CD14-positive monocyte (primary cell): ENCODE results near the gene UBE2O. TPM values are rescaled to one million over a fixed set of nuclear protein-coding genes. Genes with fewer than 3 reads are reported as not detected.

ENCODE experiments used
- DNase-seq, 3 donors: peaks; one replicate each; pipeline ENCODE4 v3.0.0-alpha.2; 2011 to 2022
- H2AFZ ChIP-seq: 2 replicates; pipeline ENCODE4 v1.6.0; 2012; ENCODE audit warnings: mild to moderate bottlenecking, low read depth, low read length, inconsistent platforms; ENCODE audit not compliant: insufficient read depth, poor library complexity, severe bottlenecking
- H3K27ac ChIP-seq, 2 donors: 1 replicate in 1 of 2; 2 replicates in 1 of 2; pipeline ENCODE4 v1.5.1; 2012 to 2013; ENCODE audit warnings: low read length in 2 of 2, control low read depth in 1 of 2, inconsistent platforms in 1 of 2, low read depth in 1 of 2, mild to moderate bottlenecking in 1 of 2
- H3K27me3 ChIP-seq, 2 donors: one replicate each; pipeline versions ENCODE4 v1.6.0 to v1.6.1; 2011 to 2013; ENCODE audit warnings: low read length in 2 of 2; ENCODE audit not compliant: control insufficient read depth in 2 of 2, insufficient read depth in 2 of 2
- H3K36me3 ChIP-seq, 2 donors: replicated peaks in 1 of 2; 1 replicate in 1 of 2; 2 replicates in 1 of 2; pipeline versions ENCODE4 v1.5.1 to v1.6.1; 2012 to 2013; ENCODE audit warnings: low read length in 2 of 2, control low read depth in 1 of 2, inconsistent platforms in 1 of 2, mild to moderate bottlenecking in 1 of 2; ENCODE audit not compliant: insufficient read depth in 2 of 2, control insufficient read depth in 1 of 2
- H3K4me1 ChIP-seq, 2 donors: 1 replicate in 1 of 2; 2 replicates in 1 of 2; pipeline versions ENCODE4 v1.5.1 to v1.6.1; 2012 to 2013; ENCODE audit warnings: low read length in 2 of 2, control low read depth in 1 of 2, inconsistent platforms in 1 of 2, mild to moderate bottlenecking in 1 of 2, moderate library complexity in 1 of 2; ENCODE audit not compliant: insufficient read depth in 2 of 2, control insufficient read depth in 1 of 2
- H3K4me2 ChIP-seq: replicated peaks from 2 replicates; pipeline ENCODE3; 2012; ENCODE audit warnings: low read length, moderate library complexity, mild to moderate bottlenecking; ENCODE audit not compliant: poor library complexity, severe bottlenecking; ENCODE audit errors: extremely low read depth
- H3K4me3 ChIP-seq, 3 experiments: fragments of 200-600 bp in 1 of 3; sonication (generic) in 1 of 3; replicated peaks in 1 of 3; 1 replicate in 2 of 3; 2 replicates in 1 of 3; pipeline ENCODE4 v1.5.1; 2011 to 2013; ENCODE audit warnings: low read length in 3 of 3, mild to moderate bottlenecking in 3 of 3, control low read depth in 2 of 3, low read depth in 2 of 3, inconsistent platforms in 1 of 3, moderate library complexity in 1 of 3
- H3K79me2 ChIP-seq: 2 replicates; pipeline ENCODE4 v1.6.0; 2012; ENCODE audit warnings: mild to moderate bottlenecking, control low read depth, inconsistent platforms, low read length, moderate library complexity; ENCODE audit not compliant: insufficient read depth
- H3K9ac ChIP-seq: 2 replicates; pipeline ENCODE4 v1.6.0; 2017; ENCODE audit warnings: low read length, mild to moderate bottlenecking; ENCODE audit not compliant: insufficient read depth, poor library complexity, severe bottlenecking
- H3K9me3 ChIP-seq, 2 donors: replicated peaks in 1 of 2; 1 replicate in 1 of 2; 2 replicates in 1 of 2; pipeline versions ENCODE4 v1.5.1 to v1.6.1; 2012 to 2013; ENCODE audit warnings: low read length in 2 of 2, control low read depth in 1 of 2; ENCODE audit not compliant: control insufficient read depth in 1 of 2, insufficient read depth in 1 of 2
- H4K20me1 ChIP-seq: 2 replicates; pipeline ENCODE4 v1.6.0; 2012; ENCODE audit warnings: mild to moderate bottlenecking, low read length, control low read depth, moderate library complexity; ENCODE audit not compliant: insufficient read depth
- H3K27ac Mint-ChIP-seq, 7 donors: one replicate each; pipeline ENCODE4 v1.8.0; 2020; ENCODE audit warnings: mild to moderate bottlenecking in 7 of 7, mixed read lengths in 7 of 7, moderate library complexity in 6 of 7, inconsistent platforms in 2 of 7
- H3K27me3 Mint-ChIP-seq, 3 donors: one replicate each; pipeline ENCODE4 v1.8.0; 2021 to 2022; ENCODE audit warnings: low read depth in 3 of 3, mild to moderate bottlenecking in 3 of 3, mixed read lengths in 3 of 3, moderate library complexity in 3 of 3, inconsistent platforms in 1 of 3
- H3K36me3 Mint-ChIP-seq, 2 donors: one replicate each; pipeline ENCODE4 v1.8.0; 2020; ENCODE audit warnings: mixed read lengths in 2 of 2, inconsistent platforms in 1 of 2, mild to moderate bottlenecking in 1 of 2
- H3K4me1 Mint-ChIP-seq: one replicate; pipeline ENCODE4 v1.8.0; 2020; ENCODE audit warnings: mild to moderate bottlenecking, mixed read lengths
- H3K4me3 Mint-ChIP-seq, 2 donors: one replicate each; pipeline ENCODE4 v1.8.0; 2020; ENCODE audit warnings: mild to moderate bottlenecking in 2 of 2, mixed read lengths in 2 of 2, moderate library complexity in 1 of 2
- H3K9me3 Mint-ChIP-seq, 7 donors: one replicate each; pipeline ENCODE4 v1.8.0; 2020 to 2022; ENCODE audit warnings: mixed read lengths in 7 of 7, mild to moderate bottlenecking in 6 of 7, moderate library complexity in 6 of 7, inconsistent platforms in 2 of 7
- CTCF ChIP-seq: fragments of 200-600 bp; IDR thresholded peaks from one replicate; pipeline ENCODE4 v1.8.0; 2022; ENCODE audit warnings: antibody characterized with exemption, mild to moderate bottlenecking
- WGBS: methylation state at CpG from one replicate; pipeline ENCODE4 v1.1.5; 2013; ENCODE audit warnings: missing lambda C conversion rate; ENCODE audit not compliant: insufficient coverage; 5-methylcytosine and 5-hydroxymethylcytosine counted together
- intact Hi-C, 2 donors: fragments of 100-400 bp; cut with micrococcal nuclease; formaldehyde crosslinking; loops; one replicate each; pipeline versions ENCODE4 v1.15.0 to v1.15.1; 2023
- polyA plus RNA-seq, 3 donors: library from polyadenylated mRNA; depleted of rRNA in 1 of 3; unstranded in 2 of 3; stranded (reverse) in 1 of 3; fragments of 300-500 nt in 2 of 3; fragments of >200 nt in 1 of 3; fragmentation: Illumina TruSeq in 2 of 3; gene quantifications; 1 replicate in 2 of 3; 2 replicates in 1 of 3; pipeline ENCODE4 v1.2.3, GENCODE V29; 2012 to 2021

UBE2O gene
- polyA plus RNA-seq, 3 donors = 1.3 to 15.1 (median 4.5) TPM

- Histone ChIP-seq H3K36me3 (peaks cover 3 to 27% of the 10 kb centered on the region in 2 donors), H3K4me1 (no peaks in the 10 kb centered on the region), H3K4me3 (no peak overlapping the region), H3K27ac (no peak overlapping the region), H3K27me3 (no peaks in the 10 kb centered on the region), H3K79me2 (peaks cover 19% of the 10 kb centered on the region), H4K20me1 (peaks cover 87% of the 10 kb centered on the region), H3K4me2 (no peak overlapping the region), H3K9me3 (no peaks in the 10 kb centered on the region), H3K9ac (no peak overlapping the region), H2AFZ (no peak overlapping the region)
- Mint-ChIP-seq H3K27me3 (peaks cover 0 to 3% (median 0%) of the 10 kb centered on the region in 3 donors), H3K27ac (no peak overlapping the region), H3K9me3 (no peaks in the 10 kb centered on the region), H3K4me1 (peaks cover 6% of the 10 kb centered on the region), H3K36me3 (peaks cover 13 to 37% of the 10 kb centered on the region in 2 donors), H3K4me3 (no peak overlapping the region)
- no peak for DNase-seq
- TF ChIP-seq CTCF = no peak
- whole genome bisulfite sequencing = 89% methylated on average over 2 of the region's 4 CpGs
- intact Hi-C loops = no loop called here
These were observed 36.1 kb downstream of the UBE2O start for GRCh38 chr17:76416899-76417298.

DNA sequence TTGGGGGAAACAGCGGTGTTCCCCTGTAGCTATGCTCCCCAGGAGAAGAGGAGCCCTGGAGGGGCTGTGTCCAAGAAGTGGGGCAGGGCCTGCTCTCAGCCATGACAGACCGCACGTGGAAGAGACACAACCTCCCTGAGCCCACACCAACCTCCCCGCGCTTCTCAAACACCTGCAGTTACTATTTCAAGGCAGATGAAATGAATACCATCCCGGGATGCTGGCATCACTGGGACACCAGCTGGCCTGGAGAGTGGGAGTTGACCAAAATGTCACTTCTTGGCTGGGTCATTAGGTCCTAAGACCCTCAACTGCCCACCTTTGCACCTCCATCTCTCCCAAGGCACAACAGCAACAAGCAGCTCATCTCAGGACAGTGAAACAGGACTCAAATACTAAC lies 36.5 kb downstream of the UBE2O start:
- intact Hi-C loops = no loop called here
- Mint-ChIP-seq H3K4me1 (peaks cover 6% of the 10 kb centered on the region), H3K4me3 (no peak overlapping the region), H3K36me3 (peaks cover 10 to 34% of the 10 kb centered on the region in 2 donors), H3K9me3 (no peaks in the 10 kb centered on the region), H3K27ac (no peak overlapping the region), H3K27me3 (peaks cover 0 to 3% (median 0%) of the 10 kb centered on the region in 3 donors)
- H3K4me2 ChIP-seq = no peak overlapping the region
- peaks cover 83% of the 10 kb centered on the region for H4K20me1 ChIP-seq
- peaks cover 3 to 31% of the 10 kb centered on the region in 2 donors for H3K36me3 ChIP-seq
- no peak overlapping the region for H3K4me3 ChIP-seq
- DNase-seq = no peak
- TF ChIP-seq CTCF = no peak
- no peak overlapping the region for H3K27ac ChIP-seq
- H3K27me3 ChIP-seq = no peaks in the 10 kb centered on the region
- no peaks in the 10 kb centered on the region for H3K4me1 ChIP-seq
- no peaks in the 10 kb centered on the region for H3K9me3 ChIP-seq
- 100% methylated on average over 3 of the region's 6 CpGs for WGBS
- no peak overlapping the region for H3K9ac ChIP-seq
- H2AFZ ChIP-seq = no peak overlapping the region
- peaks cover 19% of the 10 kb centered on the region for H3K79me2 ChIP-seq
